Esophagus muscularis mucosa (tissue), 4 donors: ENCODE measurements around the gene INTS11.

ENCODE experiments used
- EP300 ChIP-seq: sonication (generic); formaldehyde crosslinking; IDR thresholded peaks from one replicate; pipeline ENCODE4 v1.6.1; 2017; ENCODE audit warnings: antibody characterized with exemption
- POLR2A ChIP-seq: fragments of 450-650 bp; IDR thresholded peaks from one replicate; pipeline ENCODE4 v1.6.1; 2017; ENCODE audit warnings: antibody characterized with exemption, moderate library complexity, mild to moderate bottlenecking, low read depth
- TF ChIP-seq, protein P1 (sequence below), 3 experiments: fragments of 200-600 bp in 2 of 3; fragments of 450-650 bp in 1 of 3; sonication (generic) in 2 of 3; IDR thresholded peaks; one replicate each; pipeline ENCODE4 v1.5.1; 2017 to 2019; ENCODE audit warnings: antibody characterized with exemption in 3 of 3, mild to moderate bottlenecking in 2 of 3, moderate library complexity in 1 of 3

DNA sequence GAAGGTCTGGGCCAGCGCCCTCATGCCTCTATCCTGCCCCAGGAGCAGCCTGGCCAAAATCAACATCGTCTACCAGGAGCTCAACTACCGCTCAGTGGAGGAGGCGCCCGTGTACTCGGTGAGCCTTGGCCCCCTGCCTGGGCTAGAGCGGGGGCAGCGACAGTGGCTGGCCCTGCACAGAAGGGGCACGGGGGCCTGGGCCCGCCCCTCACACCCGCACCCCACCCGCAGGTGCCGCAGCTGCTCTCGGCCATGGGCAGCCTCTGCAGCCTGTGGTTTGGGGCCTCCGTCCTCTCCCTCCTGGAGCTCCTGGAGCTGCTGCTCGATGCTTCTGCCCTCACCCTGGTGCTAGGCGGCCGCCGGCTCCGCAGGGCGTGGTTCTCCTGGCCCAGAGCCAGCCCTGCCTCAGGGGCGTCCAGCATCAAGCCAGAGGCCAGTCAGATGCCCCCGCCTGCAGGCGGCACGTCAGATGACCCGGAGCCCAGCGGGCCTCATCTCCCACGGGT, 33.4 kb downstream of the INTS11 start:
- TF ChIP-seq, protein P1, sequence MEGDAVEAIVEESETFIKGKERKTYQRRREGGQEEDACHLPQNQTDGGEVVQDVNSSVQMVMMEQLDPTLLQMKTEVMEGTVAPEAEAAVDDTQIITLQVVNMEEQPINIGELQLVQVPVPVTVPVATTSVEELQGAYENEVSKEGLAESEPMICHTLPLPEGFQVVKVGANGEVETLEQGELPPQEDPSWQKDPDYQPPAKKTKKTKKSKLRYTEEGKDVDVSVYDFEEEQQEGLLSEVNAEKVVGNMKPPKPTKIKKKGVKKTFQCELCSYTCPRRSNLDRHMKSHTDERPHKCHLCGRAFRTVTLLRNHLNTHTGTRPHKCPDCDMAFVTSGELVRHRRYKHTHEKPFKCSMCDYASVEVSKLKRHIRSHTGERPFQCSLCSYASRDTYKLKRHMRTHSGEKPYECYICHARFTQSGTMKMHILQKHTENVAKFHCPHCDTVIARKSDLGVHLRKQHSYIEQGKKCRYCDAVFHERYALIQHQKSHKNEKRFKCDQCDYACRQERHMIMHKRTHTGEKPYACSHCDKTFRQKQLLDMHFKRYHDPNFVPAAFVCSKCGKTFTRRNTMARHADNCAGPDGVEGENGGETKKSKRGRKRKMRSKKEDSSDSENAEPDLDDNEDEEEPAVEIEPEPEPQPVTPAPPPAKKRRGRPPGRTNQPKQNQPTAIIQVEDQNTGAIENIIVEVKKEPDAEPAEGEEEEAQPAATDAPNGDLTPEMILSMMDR (IDR thresholded peaks at IDR 0.05) = no peak
- no peak for TF ChIP-seq POLR2A
- no peak for TF ChIP-seq EP300
